Transverse colon (tissue), 4 donors: ENCODE results near the gene ELFN1. TPM values are rescaled to one million over a fixed set of nuclear protein-coding genes. Genes with fewer than 3 reads are reported as not detected.

Experiments used
- DNase-seq: peaks from one replicate; pipeline ENCODE4 v3.0.0-alpha.2; 2019
- H3K27ac ChIP-seq, 4 donors: fragments of 200-600 bp; sonication (generic); 2 replicates each; pipeline ENCODE4 v1.5.1; 2016 to 2018; ENCODE audit warnings: inconsistent platforms in 4 of 4
- H3K27me3 ChIP-seq: fragments of 200-600 bp; sonication (generic); 2 replicates; pipeline ENCODE4 v1.5.1; 2017; ENCODE audit warnings: inconsistent platforms
- H3K36me3 ChIP-seq, 4 donors: fragments of 200-600 bp; sonication (generic); 2 replicates each; pipeline ENCODE4 v1.5.1; 2017 to 2019; ENCODE audit warnings: inconsistent platforms in 4 of 4
- H3K4me1 ChIP-seq, 4 donors: fragments of 200-600 bp; sonication (generic); 2 replicates each; pipeline ENCODE4 v1.5.1; 2017 to 2020; ENCODE audit warnings: inconsistent platforms in 4 of 4
- H3K4me3 ChIP-seq, 4 donors: fragments of 200-600 bp; sonication (generic); 1 replicate in 1 of 4; 2 replicates in 3 of 4; pipeline versions ENCODE4 v1.5.1 to v1.6.1; 2017 to 2019; ENCODE audit warnings: inconsistent platforms in 4 of 4
- H3K9me3 ChIP-seq, 2 donors: fragments of 200-600 bp; sonication (generic); 2 replicates each; pipeline ENCODE4 v1.5.1; 2017 to 2019; ENCODE audit warnings: inconsistent platforms in 2 of 2
- EP300 ChIP-seq: sonication (generic); formaldehyde crosslinking; IDR thresholded peaks from one replicate; pipeline ENCODE4 v1.6.1; 2017; ENCODE audit warnings: antibody characterized with exemption, low read depth
- POLR2A ChIP-seq: fragments of 450-650 bp; IDR thresholded peaks from one replicate; pipeline ENCODE4 v1.6.1; 2016; ENCODE audit warnings: antibody characterized with exemption, mild to moderate bottlenecking, moderate library complexity
- POLR2AphosphoS5 ChIP-seq, 3 donors: sonication (generic); formaldehyde crosslinking; IDR thresholded peaks; one replicate each; pipeline ENCODE4 v1.6.1; 2016; ENCODE audit warnings: antibody characterized with exemption in 3 of 3
- WGBS, 2 donors: methylation state at CpG; one replicate each; pipeline ENCODE4 v1.1.5; 2018; ENCODE audit warnings: low coverage in 1 of 2; 5-methylcytosine and 5-hydroxymethylcytosine counted together
- in situ Hi-C, 4 donors: fragments of 200-750 bp; cut with MboI; loops; one replicate each; pipeline versions ENCODE4 v1.15.0 to v1.15.1; 2017; ENCODE audit warnings: low sequenced_read_pairs in 3 of 4, low pct_ligation_motif_present in 1 of 4, low pct_unique_long_range_greater_than_20kb in 1 of 4
- intact Hi-C: fragments of 100-400 bp; cut with DNase I; formaldehyde crosslinking; loops from one replicate; pipeline ENCODE4 v1.15.1; 2023; ENCODE audit warnings: low total_unique reads
- total RNA-seq, 4 donors: library from RNA; depleted of rRNA; stranded (reverse); fragments of >200 nt; gene quantifications; one replicate each; pipeline ENCODE4 v1.1.0, GENCODE V29; 2016
- TF ChIP-seq, protein P1 (sequence below), 5 experiments: fragments of 200-600 bp in 3 of 5; fragments of 450-650 bp in 2 of 5; sonication (generic) in 3 of 5; IDR thresholded peaks; 1 replicate in 2 of 5; 2 replicates in 3 of 5; pipeline ENCODE4 v1.5.1; 2016 to 2017; ENCODE audit warnings: antibody characterized with exemption in 5 of 5, inconsistent platforms in 3 of 5, mild to moderate bottlenecking in 2 of 5, moderate library complexity in 1 of 5

ELFN1 gene
- total RNA-seq, 4 donors from 2014 or later: 0.14 to 0.60 (median 0.32) TPM; not detected in 1

DNA sequence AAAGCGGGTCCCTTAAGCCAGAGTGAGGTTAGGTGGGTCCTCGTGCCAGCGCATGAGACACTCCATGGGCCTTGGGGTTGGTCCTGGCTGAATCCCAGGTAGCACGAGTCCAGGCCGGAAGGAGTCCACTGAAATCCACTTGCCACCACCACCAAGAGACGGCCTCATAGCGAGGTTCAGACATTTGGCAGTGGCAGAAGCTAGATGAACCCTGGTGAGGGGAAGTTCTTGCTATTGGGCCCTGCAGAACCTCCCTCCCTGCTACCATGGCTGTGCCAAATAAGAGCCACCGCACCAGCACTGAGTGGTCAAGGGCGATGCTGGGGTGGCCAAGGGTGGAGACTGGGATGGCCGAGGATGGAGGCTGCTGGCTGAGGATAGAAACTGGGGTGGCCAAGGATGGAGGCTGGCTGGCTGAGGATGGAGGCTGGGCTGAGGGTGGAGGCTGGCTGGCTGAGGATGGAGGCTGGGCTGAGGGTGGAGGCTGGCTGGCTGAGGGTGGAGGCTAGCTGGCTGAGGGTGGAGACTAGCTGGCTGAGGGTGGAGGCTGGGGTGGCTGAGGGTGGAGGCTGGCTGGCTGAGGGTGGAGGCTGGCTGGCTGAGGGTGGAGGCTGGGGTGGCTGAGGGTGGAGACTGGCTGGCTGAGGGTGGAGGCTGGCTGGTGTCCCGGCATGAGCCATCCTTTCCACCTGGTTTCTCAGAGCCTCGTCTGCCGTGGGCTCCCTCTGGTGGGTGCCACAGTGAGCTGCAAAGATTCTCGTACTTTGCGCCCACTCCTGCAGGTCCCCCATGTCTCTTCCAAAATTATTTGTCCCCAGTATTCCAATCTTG, 88.2 kb downstream of the ELFN1 start:
- Histone ChIP-seq H3K4me3 (no peak overlapping the region), H3K4me1 (no peaks in the 10 kb centered on the region), H3K36me3 (no peaks in the 10 kb centered on the region), H3K9me3 (peaks cover 0 to 2% of the 10 kb centered on the region in 2 donors), H3K27me3 (peaks cover 13% of the 10 kb centered on the region), H3K27ac (no peak overlapping the region)
- in situ Hi-C loops: no loop called here
- no peak for DNase-seq
- WGBS, 2 donors: 53 to 70% methylated on average over 2 to 15 of the region's 15 CpGs
- TF ChIP-seq POLR2AphosphoS5 (IDR thresholded peaks at IDR 0.05): no peak
- TF ChIP-seq, protein P1, sequence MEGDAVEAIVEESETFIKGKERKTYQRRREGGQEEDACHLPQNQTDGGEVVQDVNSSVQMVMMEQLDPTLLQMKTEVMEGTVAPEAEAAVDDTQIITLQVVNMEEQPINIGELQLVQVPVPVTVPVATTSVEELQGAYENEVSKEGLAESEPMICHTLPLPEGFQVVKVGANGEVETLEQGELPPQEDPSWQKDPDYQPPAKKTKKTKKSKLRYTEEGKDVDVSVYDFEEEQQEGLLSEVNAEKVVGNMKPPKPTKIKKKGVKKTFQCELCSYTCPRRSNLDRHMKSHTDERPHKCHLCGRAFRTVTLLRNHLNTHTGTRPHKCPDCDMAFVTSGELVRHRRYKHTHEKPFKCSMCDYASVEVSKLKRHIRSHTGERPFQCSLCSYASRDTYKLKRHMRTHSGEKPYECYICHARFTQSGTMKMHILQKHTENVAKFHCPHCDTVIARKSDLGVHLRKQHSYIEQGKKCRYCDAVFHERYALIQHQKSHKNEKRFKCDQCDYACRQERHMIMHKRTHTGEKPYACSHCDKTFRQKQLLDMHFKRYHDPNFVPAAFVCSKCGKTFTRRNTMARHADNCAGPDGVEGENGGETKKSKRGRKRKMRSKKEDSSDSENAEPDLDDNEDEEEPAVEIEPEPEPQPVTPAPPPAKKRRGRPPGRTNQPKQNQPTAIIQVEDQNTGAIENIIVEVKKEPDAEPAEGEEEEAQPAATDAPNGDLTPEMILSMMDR (IDR thresholded peaks at IDR 0.05): no peak
- intact Hi-C loops: no loop called here

DNA sequence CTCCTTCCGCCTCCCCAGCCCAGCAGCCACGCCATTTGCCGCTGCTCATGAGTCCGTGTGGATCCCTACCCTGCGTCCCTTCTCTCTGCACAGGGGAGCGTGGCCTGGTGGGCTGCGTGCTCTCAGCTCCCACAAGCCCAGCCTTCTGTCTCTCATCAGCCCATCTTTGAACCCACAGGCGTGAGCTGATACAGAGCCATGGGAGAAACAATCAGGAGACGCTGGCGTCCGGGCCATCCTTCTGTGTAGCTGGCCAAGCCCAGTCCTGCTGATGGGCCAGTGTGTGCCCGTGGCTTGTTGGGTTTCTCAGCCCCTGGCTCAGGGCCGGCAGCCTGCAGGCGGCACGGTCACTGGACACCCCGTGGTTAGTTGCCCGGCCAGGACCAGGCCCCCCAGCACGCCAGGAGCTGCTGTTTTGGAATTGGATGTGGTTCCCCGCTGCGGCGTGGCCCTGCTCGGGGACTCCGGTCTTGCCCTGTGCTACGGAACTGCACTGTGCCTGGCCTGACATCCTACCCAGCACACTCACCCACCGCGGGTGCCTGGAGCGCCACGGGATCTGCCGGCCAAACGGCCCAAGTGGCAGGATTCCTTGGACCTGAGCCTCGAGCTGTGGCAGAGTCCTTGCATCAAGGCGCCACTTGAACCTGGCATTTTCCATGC, 88.9 kb downstream of the ELFN1 start:
- Histone ChIP-seq H3K36me3 (no peaks in the 10 kb centered on the region), H3K9me3 (peaks cover 0 to 6% of the 10 kb centered on the region in 2 donors), H3K4me3 (no peak overlapping the region), H3K27ac (no peak overlapping the region), H3K27me3 (peaks cover 13% of the 10 kb centered on the region), H3K4me1 (no peaks in the 10 kb centered on the region)
- in situ Hi-C loops: no loop called here
- 68 to 81% methylated on average over 5 to 31 of the region's 32 CpGs for WGBS, 2 donors
- no peak for DNase-seq
- intact Hi-C loops: no loop called here
- no peak for TF ChIP-seq POLR2AphosphoS5 (IDR thresholded peaks at IDR 0.05)
- TF ChIP-seq, protein P1 (IDR thresholded peaks at IDR 0.05): no peak
- TF ChIP-seq EP300: no peak
- no peak for TF ChIP-seq POLR2A

DNA sequence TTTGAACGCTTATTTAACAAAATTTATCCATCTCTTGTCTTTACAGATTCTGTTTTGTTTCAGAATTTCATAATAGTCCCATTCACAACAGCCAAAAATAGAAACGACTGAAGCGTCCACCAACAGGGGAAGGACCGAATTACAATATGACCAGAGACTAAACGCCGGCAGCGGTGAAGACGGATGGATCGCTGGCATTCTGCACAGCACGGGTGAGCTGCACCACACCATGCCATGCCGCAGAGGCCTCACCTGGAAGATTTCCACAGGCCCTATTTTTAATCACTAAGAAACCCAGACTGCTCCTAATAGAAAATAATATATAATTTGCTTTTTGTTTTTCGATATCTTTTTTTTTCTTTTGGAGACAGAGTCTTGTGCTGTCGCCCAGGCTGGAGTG, 91.0 kb downstream of the ELFN1 start:
- in situ Hi-C loops: no loop called here
- WGBS, 2 donors: 81% methylated on average over 6 to 13 of the region's 13 CpGs
- H3K27ac ChIP-seq: no peak overlapping the region
- intact Hi-C loops: no loop called here
- TF ChIP-seq, protein P1 (IDR thresholded peaks at IDR 0.05): no peak
- TF ChIP-seq EP300 (no peak), POLR2A (no peak), POLR2AphosphoS5 (IDR thresholded peaks at IDR 0.05) (no peak)
- no peak for DNase-seq
- H3K4me1 ChIP-seq: no peaks in the 10 kb centered on the region
- no peak overlapping the region for H3K4me3 ChIP-seq
- H3K36me3 ChIP-seq: no peaks in the 10 kb centered on the region
- peaks cover 5% of the 10 kb centered on the region for H3K27me3 ChIP-seq
- H3K9me3 ChIP-seq: peaks cover 0 to 12% of the 10 kb centered on the region in 2 donors

DNA sequence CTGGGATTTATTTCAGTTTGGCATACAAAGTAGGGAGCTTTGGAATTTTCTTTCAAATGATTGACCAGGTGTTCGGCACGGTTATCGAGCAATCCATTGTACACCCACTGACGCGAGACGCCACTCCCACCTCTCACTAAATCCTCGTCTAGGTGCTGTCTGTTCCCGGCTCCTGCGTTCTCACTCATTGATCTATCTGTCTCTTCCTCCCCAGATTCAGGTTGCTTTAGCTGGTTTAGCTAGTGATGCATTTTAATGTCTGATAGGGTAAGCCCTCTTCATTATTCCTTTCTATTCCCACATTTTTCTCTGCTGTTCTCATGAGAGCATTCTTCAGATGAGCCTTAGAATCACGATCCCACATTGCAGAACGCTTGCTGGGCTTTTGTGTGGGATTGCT, 91.7 kb downstream of the ELFN1 start:
- H3K9me3 ChIP-seq: peaks cover 0 to 12% of the 10 kb centered on the region in 2 donors
- DNase-seq: no peak
- in situ Hi-C loops: no loop called here
- intact Hi-C loops: no loop called here
- H3K4me1 ChIP-seq: no peaks in the 10 kb centered on the region
- peaks cover 5% of the 10 kb centered on the region for H3K27me3 ChIP-seq
- H3K36me3 ChIP-seq: no peaks in the 10 kb centered on the region
- WGBS, 2 donors: 76 to 81% methylated on average over 2 to 11 of the region's 11 CpGs
- TF ChIP-seq POLR2AphosphoS5 (IDR thresholded peaks at IDR 0.05) (no peak), POLR2A (no peak)
- TF ChIP-seq, protein P1 (IDR thresholded peaks at IDR 0.05): no peak
- H3K4me3 ChIP-seq: no peak overlapping the region
- no peak overlapping the region for H3K27ac ChIP-seq
